ENCODE results near the gene LAMC1.

GRCh38 chr1:183125279-183125999 lies 102.2 kb downstream of the LAMC1 start:
- no peak for TF ChIP-seq CTCF (IDR thresholded peaks at IDR 0.05; ENCODE audit: poor library complexity)
- no peak for TF ChIP-seq EZH2phosphoT487 (IDR thresholded peaks at IDR 0.05; ENCODE audit: low read depth, severe bottlenecking, unreplicated experiment)
- no peak for TF ChIP-seq EZH2 (IDR thresholded peaks at IDR 0.05; ENCODE audit: borderline replicate concordance)

Measured in hepatocyte (in vitro differentiated cells).